ENCODE results near the gene INTS4.
"Not testable (repeated sequence)": the region's sequence is repeated elsewhere in the genome, so short reads cannot be mapped to it uniquely, and the experiment has no call there.

Gene INTS4

GRCh38 chr11:77873345-77873744, 121.1 kb downstream of the INTS4 start:
- TF ChIP-seq, protein P1, sequence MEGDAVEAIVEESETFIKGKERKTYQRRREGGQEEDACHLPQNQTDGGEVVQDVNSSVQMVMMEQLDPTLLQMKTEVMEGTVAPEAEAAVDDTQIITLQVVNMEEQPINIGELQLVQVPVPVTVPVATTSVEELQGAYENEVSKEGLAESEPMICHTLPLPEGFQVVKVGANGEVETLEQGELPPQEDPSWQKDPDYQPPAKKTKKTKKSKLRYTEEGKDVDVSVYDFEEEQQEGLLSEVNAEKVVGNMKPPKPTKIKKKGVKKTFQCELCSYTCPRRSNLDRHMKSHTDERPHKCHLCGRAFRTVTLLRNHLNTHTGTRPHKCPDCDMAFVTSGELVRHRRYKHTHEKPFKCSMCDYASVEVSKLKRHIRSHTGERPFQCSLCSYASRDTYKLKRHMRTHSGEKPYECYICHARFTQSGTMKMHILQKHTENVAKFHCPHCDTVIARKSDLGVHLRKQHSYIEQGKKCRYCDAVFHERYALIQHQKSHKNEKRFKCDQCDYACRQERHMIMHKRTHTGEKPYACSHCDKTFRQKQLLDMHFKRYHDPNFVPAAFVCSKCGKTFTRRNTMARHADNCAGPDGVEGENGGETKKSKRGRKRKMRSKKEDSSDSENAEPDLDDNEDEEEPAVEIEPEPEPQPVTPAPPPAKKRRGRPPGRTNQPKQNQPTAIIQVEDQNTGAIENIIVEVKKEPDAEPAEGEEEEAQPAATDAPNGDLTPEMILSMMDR (conservative IDR thresholded peaks at IDR 0.05; ENCODE audit: low read depth, low read length): no peak
- no peak overlapping the region for H3K4me3 ChIP-seq (ENCODE audit: low read length)
- no peak for DNase-seq (ENCODE audit: low read depth)

DNA sequence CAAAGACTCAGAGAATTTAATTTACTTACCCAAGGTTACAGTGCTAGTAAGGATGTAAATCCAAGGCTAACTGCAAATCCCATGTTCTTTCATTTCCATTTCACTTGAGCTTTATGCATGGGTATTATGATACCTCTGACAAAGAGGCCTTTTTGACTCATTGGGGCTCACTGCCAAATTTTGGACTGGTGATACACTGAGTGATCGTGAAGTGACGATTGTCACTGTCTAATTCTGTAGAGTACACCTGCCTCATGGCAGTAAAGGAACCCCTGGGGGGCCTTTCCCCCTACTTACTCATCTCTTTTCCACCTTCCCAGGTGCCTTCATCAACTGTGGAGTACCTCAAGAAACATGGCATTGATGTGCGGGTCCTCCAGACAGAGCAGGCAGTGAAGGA, 122.6 kb downstream of the INTS4 start:
- TF ChIP-seq, protein P1 (conservative IDR thresholded peaks at IDR 0.05; ENCODE audit: low read depth, low read length): no peak
- DNase-seq (ENCODE audit: low read depth): no peak
- no peak overlapping the region for H3K4me3 ChIP-seq (ENCODE audit: low read length)

- TF ChIP-seq, protein P1 (conservative IDR thresholded peaks at IDR 0.05; ENCODE audit: low read depth, low read length): no peak
- DNase-seq (ENCODE audit: low read depth): no peak
- no peak overlapping the region for H3K4me3 ChIP-seq (ENCODE audit: low read length)
Measured at GRCh38 chr11:77868744-77869143, 125.7 kb downstream of the INTS4 start.

GRCh38 chr11:77866336-77866735, 128.1 kb downstream of the INTS4 start:
- DNase-seq (ENCODE audit: low read depth): no peak
- TF ChIP-seq, protein P1 (conservative IDR thresholded peaks at IDR 0.05; ENCODE audit: low read depth, low read length): no peak
- H3K4me3 ChIP-seq (ENCODE audit: low read length): no peak overlapping the region

DNA sequence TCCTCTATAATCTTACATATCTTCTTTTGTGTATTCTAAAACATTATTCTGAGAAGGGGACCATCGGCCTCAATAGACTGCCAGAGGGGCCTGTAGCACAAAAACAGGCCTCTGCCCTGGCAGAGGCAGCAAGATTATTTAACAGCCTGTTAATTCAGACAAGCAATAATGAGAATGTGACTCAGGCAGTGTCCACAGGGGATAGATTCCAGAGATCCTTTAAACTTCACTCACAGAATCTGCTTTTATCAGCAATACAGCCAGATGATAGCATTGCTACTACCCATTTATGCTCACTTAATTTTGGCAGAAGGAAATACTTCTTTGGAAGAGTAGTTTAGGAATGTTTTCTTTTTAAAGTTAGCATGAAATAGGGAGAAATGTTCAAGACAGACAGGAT, 128.7 kb downstream of the INTS4 start:
- no peak overlapping the region for H3K4me3 ChIP-seq (ENCODE audit: low read length)
- no peak for DNase-seq (ENCODE audit: low read depth)
- TF ChIP-seq, protein P1 (conservative IDR thresholded peaks at IDR 0.05; ENCODE audit: low read depth, low read length): no peak

DNA sequence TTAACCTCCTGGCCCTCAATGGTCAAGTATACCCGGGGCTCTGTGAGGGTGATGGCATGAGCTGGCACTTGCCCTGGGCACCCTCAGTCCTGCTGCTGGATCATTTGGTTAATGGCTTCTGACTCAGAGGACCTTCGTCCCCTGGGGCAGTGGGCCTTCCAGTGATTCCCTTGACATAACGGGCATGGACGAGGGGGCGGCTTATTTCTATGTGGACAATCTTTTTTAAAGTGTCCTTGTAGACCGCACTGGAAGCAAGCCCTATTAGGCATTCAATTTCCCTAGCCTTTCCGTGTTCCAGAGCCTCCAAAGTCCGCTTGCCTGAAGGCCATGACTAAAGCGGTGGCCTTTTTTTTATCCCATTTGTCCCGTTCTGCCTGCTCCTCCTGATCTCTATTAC, 133.0 kb downstream of the INTS4 start:
- DNase-seq (ENCODE audit: low read depth); H3K4me3 ChIP-seq (ENCODE audit: low read length): not testable (repeated sequence)

GRCh38 chr11:77857906-77858457, 136.5 kb downstream of the INTS4 start:
- DNase-seq (ENCODE audit: low read depth); H3K4me3 ChIP-seq (ENCODE audit: low read length): not testable (repeated sequence)

DNA sequence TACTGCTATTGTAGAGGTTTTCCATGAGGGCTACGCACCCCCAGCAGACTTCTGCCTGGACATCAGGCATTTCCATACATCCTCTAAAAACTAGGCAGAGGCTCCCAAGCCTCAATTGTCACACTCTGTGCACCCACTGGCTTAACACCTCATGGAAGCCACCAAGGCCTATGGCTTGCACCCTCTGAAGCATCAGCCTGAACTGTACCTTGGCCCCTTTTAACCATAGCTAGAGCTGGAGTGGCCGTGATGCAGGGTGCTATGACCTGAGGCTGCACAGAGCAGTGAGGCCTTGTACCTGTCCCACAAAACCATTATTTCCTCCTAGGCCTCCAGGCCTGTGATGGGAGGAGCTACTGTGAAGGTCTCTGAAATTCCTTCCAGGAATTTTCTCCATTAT, 139.6 kb downstream of the INTS4 start:
- DNase-seq (ENCODE audit: low read depth): no peak
- no peak overlapping the region for H3K4me3 ChIP-seq (ENCODE audit: low read length)
- TF ChIP-seq, protein P1 (conservative IDR thresholded peaks at IDR 0.05; ENCODE audit: low read depth, low read length): no peak
